Heart left ventricle (tissue), 16 donors: ENCODE data around the gene FJX1. TPM values are rescaled to one million over a fixed set of nuclear protein-coding genes. Genes with fewer than 3 reads are reported as not detected.

Experiments used
- ATAC-seq, 4 donors: fragments of 200-7000 bp; cut with Tn5 transposase; one replicate each; pipeline ENCODE4 v1.9.1; 2020 to 2022; ENCODE audit warnings: moderate library complexity in 4 of 4, mild to moderate bottlenecking in 3 of 4, moderate number of reproducible peaks in 1 of 4
- DNase-seq, 5 donors: peaks; one replicate each; pipeline ENCODE4 v3.0.0-alpha.2; 2020
- H3K27ac ChIP-seq, 12 donors: fragments of 200-600 bp; sonication (generic) in 4 of 12; one replicate each; pipeline versions ENCODE4 v1.5.0 to v1.8.0; 2016 to 2022; ENCODE audit warnings: mild to moderate bottlenecking in 2 of 12
- H3K27me3 ChIP-seq, 9 donors: fragments of 200-600 bp; sonication (generic) in 2 of 9; one replicate each; pipeline versions ENCODE4 v1.5.1 to v1.8.0; 2016 to 2022; ENCODE audit warnings: mild to moderate bottlenecking in 3 of 9
- H3K36me3 ChIP-seq, 9 donors: fragments of 200-600 bp; sonication (generic) in 2 of 9; one replicate each; pipeline versions ENCODE4 v1.5.0 to v1.8.0; 2018 to 2022; ENCODE audit warnings: mild to moderate bottlenecking in 2 of 9
- H3K4me1 ChIP-seq, 12 donors: fragments of 200-600 bp; sonication (generic) in 4 of 12; one replicate each; pipeline versions ENCODE4 v1.5.0 to v1.8.0; 2016 to 2022; ENCODE audit warnings: mild to moderate bottlenecking in 3 of 12
- H3K4me3 ChIP-seq, 12 donors: fragments of 200-600 bp; sonication (generic) in 4 of 12; one replicate each; pipeline versions ENCODE4 v1.5.0 to v1.8.0; 2017 to 2022; ENCODE audit warnings: mild to moderate bottlenecking in 9 of 12, moderate library complexity in 4 of 12
- H3K9me3 ChIP-seq, 12 donors: fragments of 200-600 bp; sonication (generic) in 4 of 12; one replicate each; pipeline versions ENCODE4 v1.5.0 to v1.8.0; 2016 to 2022; ENCODE audit warnings: mild to moderate bottlenecking in 1 of 12
- POLR2A ChIP-seq, 2 donors: fragments of 450-650 bp; IDR thresholded peaks; one replicate each; pipeline ENCODE4 v1.6.1; 2017; ENCODE audit warnings: antibody characterized with exemption in 2 of 2, mild to moderate bottlenecking in 2 of 2, moderate library complexity in 2 of 2
- WGBS, 4 donors: extraction: QIAGEN DNeasy Blood & Tissue Kit in 2 of 4; methylation state at CpG; one replicate each; pipeline versions ENCODE4 v1.1.5 to v1.1.7; 2013 to 2018; 5-methylcytosine and 5-hydroxymethylcytosine counted together
- intact Hi-C, 10 donors: fragments of 100-400 bp; cut with DNase I; formaldehyde crosslinking; loops; one replicate each; pipeline versions ENCODE4 v1.11.1 to v1.14.2; 2022
- polyA plus RNA-seq, 2 donors: library from polyadenylated mRNA; stranded (reverse); fragments of 200-250 nt; gene quantifications; one replicate each; pipeline ENCODE4 v1.2.3, GENCODE V29; 2013
- total RNA-seq, 9 donors: library from RNA; depleted of rRNA in 2 of 9; stranded (reverse); fragments of >200 nt in 2 of 9; fragmentation: NEBNext Ultra II Directional in 3 of 9; extraction: Animal tissue kit (Norgen Biotek cat#: 25700) in 3 of 9; gene quantifications; one replicate each; pipeline versions ENCODE4 v1.1.0 to v1.2.4, GENCODE V29; 2016 to 2023
- TF ChIP-seq, protein P1 (sequence below), 12 donors: fragments of 200-600 bp; sonication (generic) in 4 of 12; IDR thresholded peaks; one replicate each; pipeline versions ENCODE4 v1.5.0 to v1.8.0; 2018 to 2022; ENCODE audit warnings: antibody characterized with exemption in 12 of 12, mild to moderate bottlenecking in 5 of 12
- donor health status: ischemic (EF 13 %, LVEDD 7.1; RV severe dilation, severe dysfunction).
- donor health status: healthy with polysubstance abuse.
- donor health status: DM: no; HTN: yes; CAD: no.
- donor health status: DM: no; HTN: no; CAD: no.
- donor health status: ischemic (EF 25% LVEDD 6.9; RV normal size, moderate dysfunction).
- donor health status: ischemic (EF 25% LVEDD 5.7; RV mildly dilated, moderate dysfunction).
- donor health status: healthy.
- donor health status: DM: yes; HTN: yes; CAD: no.
- donor health status: ischemic (EF 35%, LVEDD 5.7; RV mildly dilated, moderate dysfunction).
- donor health status: nonischemic (EF 11% LVEDD 7.7; RV severe dilation, severe dysfunction).
- donor health status: DM: yes; HTN: yes; CAD: no.
- donor health status: PGD.
- donor health status: ischemic (EF 29% LVEDD 5.4; RV normal size, mild dysfunction).
- donor health status: nonischemic (EF 23%, LVEDD 6.1; RV moderate dilation, normal function).

FJX1 gene
- total and polyA plus RNA-seq, 11 donors: 0.55 to 7.2 (median 2.3) TPM

DNA sequence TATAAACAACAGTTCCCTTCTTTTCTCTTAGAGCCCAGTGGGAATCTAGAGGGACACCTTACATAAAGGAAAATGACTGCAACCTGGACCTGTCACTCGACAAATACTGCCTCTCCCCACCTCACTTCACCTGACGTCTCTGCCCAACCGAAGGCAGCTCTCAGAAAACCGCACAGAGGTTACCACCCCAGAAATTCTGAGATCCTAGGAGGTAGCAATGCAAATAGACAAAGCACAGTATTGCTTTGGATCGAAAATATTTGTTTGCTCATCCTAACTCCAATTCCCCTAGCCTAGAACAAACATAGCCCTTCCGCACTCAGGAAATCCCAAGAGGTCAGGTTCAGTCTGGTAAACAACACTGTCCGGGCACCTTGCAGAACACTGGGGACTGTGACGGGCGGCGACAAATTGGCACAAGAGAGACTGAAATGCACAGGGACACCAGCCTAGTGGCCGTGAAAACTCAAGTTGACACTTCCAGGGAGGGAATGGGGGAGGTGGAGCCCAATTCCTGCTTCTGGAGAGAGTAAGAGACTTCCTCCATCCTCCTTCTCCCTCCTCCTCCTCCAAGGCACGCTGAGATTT lies 43.9 kb downstream of the FJX1 start:
- no peak for DNase-seq
- Histone ChIP-seq H3K36me3 (no peaks in the 10 kb centered on the region), H3K27ac (peak overlapping the region; percentile 89 to 99 (median 96)), H3K4me1 (peaks cover 0 to 31% (median 21%) of the 10 kb centered on the region in 12 donors), H3K4me3 (peak overlapping the region; percentile 56 to 92 (median 78)), H3K27me3 (peaks cover 0 to 4% (median 0%) of the 10 kb centered on the region in 9 donors), H3K9me3 (peaks cover 0 to 38% (median 19%) of the 10 kb centered on the region in 12 donors)
- no peak for TF ChIP-seq POLR2A (IDR thresholded peaks at IDR 0.05)
- TF ChIP-seq, protein P1, sequence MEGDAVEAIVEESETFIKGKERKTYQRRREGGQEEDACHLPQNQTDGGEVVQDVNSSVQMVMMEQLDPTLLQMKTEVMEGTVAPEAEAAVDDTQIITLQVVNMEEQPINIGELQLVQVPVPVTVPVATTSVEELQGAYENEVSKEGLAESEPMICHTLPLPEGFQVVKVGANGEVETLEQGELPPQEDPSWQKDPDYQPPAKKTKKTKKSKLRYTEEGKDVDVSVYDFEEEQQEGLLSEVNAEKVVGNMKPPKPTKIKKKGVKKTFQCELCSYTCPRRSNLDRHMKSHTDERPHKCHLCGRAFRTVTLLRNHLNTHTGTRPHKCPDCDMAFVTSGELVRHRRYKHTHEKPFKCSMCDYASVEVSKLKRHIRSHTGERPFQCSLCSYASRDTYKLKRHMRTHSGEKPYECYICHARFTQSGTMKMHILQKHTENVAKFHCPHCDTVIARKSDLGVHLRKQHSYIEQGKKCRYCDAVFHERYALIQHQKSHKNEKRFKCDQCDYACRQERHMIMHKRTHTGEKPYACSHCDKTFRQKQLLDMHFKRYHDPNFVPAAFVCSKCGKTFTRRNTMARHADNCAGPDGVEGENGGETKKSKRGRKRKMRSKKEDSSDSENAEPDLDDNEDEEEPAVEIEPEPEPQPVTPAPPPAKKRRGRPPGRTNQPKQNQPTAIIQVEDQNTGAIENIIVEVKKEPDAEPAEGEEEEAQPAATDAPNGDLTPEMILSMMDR (IDR thresholded peaks at IDR 0.05): no peak
- WGBS, 4 donors: 1 to 2% (median 1%) methylated on average over 11 to 12 of the region's 12 CpGs
- intact Hi-C loops: loop anchor here (1.0 to 10.0 kb wide), 10 partner anchors 37 to 385 kb away; partner anchors contain the start of genes FJX1 (in 4 of the 10) and LDLRAD3 (in 1 of the 10)
- peak; percentile 58 to 78 (median 64) for ATAC-seq

- Histone ChIP-seq H3K9me3 (peaks cover 0 to 43% (median 19%) of the 10 kb centered on the region in 12 donors), H3K27ac (peak within 1 kb of the TSS; percentile 89 to 99 (median 96)), H3K36me3 (peaks cover 0 to 1% (median 0%) of the 10 kb centered on the region in 9 donors), H3K4me3 (peak within 1 kb of the TSS; percentile 56 to 92 (median 78)), H3K27me3 (peaks cover 0 to 2% (median 0%) of the 10 kb centered on the region in 9 donors), H3K4me1 (peaks cover 0 to 31% (median 21%) of the 10 kb centered on the region in 12 donors)
- WGBS, 4 donors: 1 to 3% (median 2%) methylated on average over 59 to 82 of the region's 82 CpGs
- peak in 1 of 2 donors; percentile 70 for TF ChIP-seq POLR2A (IDR thresholded peaks at IDR 0.05)
- TF ChIP-seq, protein P1 (IDR thresholded peaks at IDR 0.05): no peak
- peak; percentile 87 to 92 (median 89) for DNase-seq
- ATAC-seq: peak; percentile 91 to 97 (median 95)
- intact Hi-C loops: loop anchor here (1.0 to 10.0 kb wide), 10 partner anchors 38 to 384 kb away; partner anchors contain the start of genes FJX1 (in 4 of the 10) and LDLRAD3 (in 1 of the 10)
Observed at GRCh38 chr11:35662649-35663407, 44.6 kb downstream of the FJX1 start, which contains the start of gene TRIM44. Gene TRIM44, plus strand, starts transcription at chr11:35662775. Its CDS starts 337 bp downstream, at chr11:35663112.

DNA sequence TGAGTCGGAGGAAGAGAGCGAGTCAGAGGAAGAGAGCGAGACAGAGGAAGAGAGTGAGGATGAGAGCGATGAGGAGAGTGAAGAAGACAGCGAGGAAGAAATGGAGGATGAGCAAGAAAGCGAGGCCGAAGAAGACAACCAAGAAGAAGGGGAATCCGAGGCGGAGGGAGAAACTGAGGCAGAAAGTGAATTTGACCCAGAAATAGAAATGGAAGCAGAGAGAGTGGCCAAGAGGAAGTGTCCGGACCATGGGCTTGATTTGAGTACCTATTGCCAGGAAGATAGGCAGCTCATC lies 45.1 kb downstream of the FJX1 start:
- H3K27ac ChIP-seq: peak overlapping the region; percentile 89 to 99 (median 96)
- no peak for ATAC-seq
- no peaks in the 10 kb centered on the region for H3K27me3 ChIP-seq
- intact Hi-C loops: loop anchor here (2.0 to 10.0 kb wide), 9 partner anchors 39 to 384 kb away; partner anchors contain the start of genes FJX1 (in 4 of the 10) and LDLRAD3 (in 1 of the 10)
- peaks cover 0 to 31% (median 21%) of the 10 kb centered on the region in 12 donors for H3K4me1 ChIP-seq
- peak overlapping the region; percentile 56 to 92 (median 78) for H3K4me3 ChIP-seq
- DNase-seq: no peak
- peaks cover 0 to 7% (median 0%) of the 10 kb centered on the region in 9 donors for H3K36me3 ChIP-seq
- peaks cover 0 to 48% (median 19%) of the 10 kb centered on the region in 12 donors for H3K9me3 ChIP-seq
- TF ChIP-seq, protein P1 (IDR thresholded peaks at IDR 0.05): no peak
- no peak for TF ChIP-seq POLR2A (IDR thresholded peaks at IDR 0.05)
- WGBS, 4 donors: 80 to 84% (median 83%) methylated on average over 10 of the region's 10 CpGs
